HG02840 (cell line): Measurements from ENCODE around the gene USP17L17.
"Not testable (repeated sequence)": the region's sequence is repeated elsewhere in the genome, so short reads cannot be mapped to it uniquely, and the experiment has no call there.

Source experiments
- ATAC-seq: cut with Tn5 transposase; IDR thresholded peaks from one replicate; pipeline ENCODE4 v1.9.1; 2021; ENCODE audit warnings: mild to moderate bottlenecking, moderate library complexity, moderate number of reproducible peaks; ENCODE audit not compliant: unreplicated experiment, low FRiP score

The USP17L17 gene

GRCh38 chr4:9243579-9243978 lies at the start of gene USP17L17:
USP17L17 (plus strand) TSS chr4:9243879; CDS start chr4:9243879, 0 bp downstream.
- ATAC-seq, result not testable (repeated sequence)

DNA sequence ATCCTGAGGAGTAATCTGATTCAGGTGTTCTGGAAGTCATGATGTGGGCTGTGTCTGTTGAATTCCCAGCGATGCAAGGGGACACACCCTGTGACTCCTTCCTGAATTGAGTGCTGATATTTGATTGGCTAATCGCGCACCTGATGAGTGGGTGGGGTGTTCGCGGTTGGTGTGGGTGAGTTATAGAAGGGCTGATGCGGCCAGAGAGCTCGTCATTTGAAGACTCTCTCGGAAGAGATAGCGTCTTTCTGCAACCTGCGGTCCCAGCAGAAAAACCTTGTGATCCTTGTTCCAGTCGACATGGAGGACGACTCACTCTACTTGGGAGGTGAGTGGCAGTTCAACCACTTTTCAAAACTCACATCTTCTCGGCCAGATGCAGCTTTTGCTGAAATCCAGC lies 33.3 kb upstream of the USP17L17 start, which contains the start of gene USP17L10:
Gene USP17L10, plus strand, starts transcription at position 301 of the 400 bp plus-strand sequence. Its CDS starts 0 bp downstream, at position 301.
- ATAC-seq, result not testable (repeated sequence)

GRCh38 chr4:9214701-9215100 lies 29.0 kb upstream of the USP17L17 start:
- ATAC-seq, result not testable (repeated sequence)

DNA sequence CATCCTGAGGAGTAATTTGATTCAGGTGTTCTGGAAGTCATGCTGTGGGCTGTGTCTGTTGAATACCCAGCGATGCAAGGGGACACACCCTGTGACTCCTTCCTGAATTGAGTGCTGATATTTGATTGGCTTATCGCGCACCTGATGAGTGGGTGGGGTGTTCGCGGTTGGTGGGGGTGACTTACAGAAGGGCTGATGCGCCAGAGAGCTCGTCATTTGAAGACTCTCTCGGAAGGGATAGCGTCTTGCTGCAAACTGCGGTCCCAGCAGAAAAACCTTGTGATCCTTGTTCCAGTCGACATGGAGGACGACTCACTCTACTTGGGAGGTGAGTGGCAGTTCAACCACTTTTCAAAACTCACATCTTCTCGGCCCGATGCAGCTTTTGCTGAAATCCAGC lies 28.6 kb upstream of the USP17L17 start, which contains the start of gene USP17L11:
Gene USP17L11, plus strand, starts transcription at position 301 of the 400 bp plus-strand sequence. Its CDS starts 0 bp downstream, at position 301.
- not testable (repeated sequence) for ATAC-seq

GRCh38 chr4:9219852-9220251 lies 23.8 kb upstream of the USP17L17 start, which contains the start of gene USP17L12:
USP17L12 (plus strand) TSS chr4:9220152; CDS start chr4:9220152, 0 bp downstream.
- ATAC-seq, result not testable (repeated sequence)

DNA sequence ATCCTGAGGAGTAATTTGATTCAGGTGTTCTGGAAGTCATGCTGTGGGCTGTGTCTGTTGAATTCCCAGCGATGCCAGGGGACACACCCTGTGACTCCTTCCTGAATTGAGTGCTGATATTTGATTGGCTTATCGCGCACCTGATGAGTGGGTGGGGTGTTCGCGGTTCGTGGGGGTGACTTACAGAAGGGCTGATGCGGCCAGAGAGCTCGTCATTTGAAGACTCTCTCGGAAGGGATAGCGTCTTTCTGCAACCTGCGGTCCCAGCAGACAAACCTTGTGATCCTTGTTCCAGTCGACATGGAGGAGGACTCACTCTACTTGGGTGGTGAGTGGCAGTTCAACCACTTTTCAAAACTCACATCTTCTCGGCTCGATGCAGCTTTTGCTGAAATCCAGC lies 19.1 kb upstream of the USP17L17 start, which contains the start of gene USP17L13:
Gene USP17L13, plus strand, starts transcription at position 301 of the 400 bp plus-strand sequence. Its CDS starts 0 bp downstream, at position 301.
- not testable (repeated sequence) for ATAC-seq

DNA sequence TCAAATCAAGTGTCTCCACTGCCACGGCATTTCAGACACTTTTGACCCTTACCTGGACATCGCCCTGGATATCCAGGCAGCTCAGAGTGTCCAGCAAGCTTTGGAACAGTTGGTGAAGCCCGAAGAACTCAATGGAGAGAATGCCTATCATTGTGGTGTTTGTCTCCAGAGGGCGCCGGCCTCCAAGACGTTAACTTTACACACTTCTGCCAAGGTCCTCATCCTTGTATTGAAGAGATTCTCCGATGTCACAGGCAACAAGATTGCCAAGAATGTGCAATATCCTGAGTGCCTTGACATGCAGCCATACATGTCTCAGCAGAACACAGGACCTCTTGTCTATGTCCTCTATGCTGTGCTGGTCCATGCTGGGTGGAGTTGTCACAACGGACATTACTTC lies 13.4 kb upstream of the USP17L17 start:
- ATAC-seq, result not testable (repeated sequence)

GRCh38 chr4:9234085-9234484 lies 9.6 kb upstream of the USP17L17 start, which contains the start of gene USP17L15:
USP17L15 (plus strand) TSS chr4:9234385; CDS start chr4:9234385, 0 bp downstream.
- not testable (repeated sequence) for ATAC-seq

GRCh38 chr4:9238461-9238860 lies 5.2 kb upstream of the USP17L17 start:
- not testable (repeated sequence) for ATAC-seq

DNA sequence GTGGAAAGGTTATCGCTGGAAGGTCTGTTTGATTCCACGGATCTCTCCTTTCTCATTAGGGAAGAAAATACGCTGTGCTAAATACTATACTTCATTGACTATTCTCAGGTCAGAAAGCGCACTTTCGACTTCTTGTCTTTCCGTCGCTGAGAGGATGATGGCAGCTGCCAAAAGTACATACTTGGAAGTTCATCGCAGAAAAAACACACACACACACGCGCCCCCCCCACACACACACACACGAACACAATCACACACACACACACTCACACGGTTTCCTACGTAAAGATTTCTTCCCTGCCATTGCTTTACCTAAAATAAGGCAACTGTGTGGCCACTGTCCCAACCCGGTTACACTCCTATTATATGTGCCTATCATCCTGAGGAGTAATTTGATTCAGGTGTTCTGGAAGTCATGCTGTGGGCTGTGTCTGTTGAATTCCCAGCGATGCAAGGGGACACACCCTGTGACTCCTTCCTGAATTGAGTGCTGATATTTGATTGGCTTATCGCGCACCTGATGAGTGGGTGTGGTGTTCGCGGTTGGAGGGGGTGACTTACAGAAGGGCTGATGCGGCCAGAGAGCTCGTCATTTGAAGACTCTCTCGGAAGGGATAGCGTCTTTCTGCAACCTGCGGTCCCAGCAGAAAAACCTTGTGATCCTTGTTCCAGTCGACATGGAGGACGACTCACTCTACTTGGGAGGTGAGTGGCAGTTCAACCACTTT lies 4.4 kb downstream of the USP17L17 start, which contains the start of gene USP17L18:
Gene USP17L18, plus strand, starts transcription at position 678 of the 728 bp plus-strand sequence. Its CDS starts 0 bp downstream, at position 678.
- not testable (repeated sequence) for ATAC-seq

DNA sequence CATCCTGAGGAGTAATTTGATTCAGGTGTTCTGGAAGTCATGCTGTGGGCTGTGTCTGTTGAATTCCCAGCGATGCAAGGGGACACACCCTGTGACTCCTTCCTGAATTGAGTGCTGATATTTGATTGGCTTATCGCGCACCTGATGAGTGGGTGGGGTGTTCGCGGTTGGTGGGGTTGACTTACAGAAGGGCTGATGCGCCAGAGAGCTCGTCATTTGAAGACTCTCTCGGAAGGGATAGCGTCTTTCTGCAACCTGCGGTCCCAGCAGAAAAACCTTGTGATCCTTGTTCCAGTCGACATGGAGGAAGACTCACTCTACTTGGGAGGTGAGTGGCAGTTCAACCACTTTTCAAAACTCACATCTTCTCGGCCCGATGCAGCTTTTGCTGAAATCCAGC lies 9.4 kb downstream of the USP17L17 start, which contains the start of gene USP17L19:
Gene USP17L19, plus strand, starts transcription at position 301 of the 400 bp plus-strand sequence. Its CDS starts 0 bp downstream, at position 301.
- not testable (repeated sequence) for ATAC-seq

DNA sequence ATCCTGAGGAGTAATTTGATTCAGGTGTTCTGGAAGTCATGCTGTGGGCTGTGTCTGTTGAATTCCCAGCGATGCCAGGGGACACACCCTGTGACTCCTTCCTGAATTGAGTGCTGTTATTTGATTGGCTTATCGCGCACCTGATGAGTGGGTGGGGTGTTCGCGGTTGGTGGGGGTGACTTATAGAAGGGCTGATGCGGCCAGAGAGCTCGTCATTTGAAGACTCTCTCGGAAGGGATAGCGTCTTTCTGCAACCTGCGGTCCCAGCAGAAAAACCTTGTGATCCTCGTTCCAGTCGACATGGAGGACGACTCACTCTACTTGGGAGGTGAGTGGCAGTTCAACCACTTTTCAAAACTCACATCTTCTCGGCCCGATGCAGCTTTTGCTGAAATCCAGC lies 14.1 kb downstream of the USP17L17 start, which contains the start of gene USP17L20:
Gene USP17L20, plus strand, starts transcription at position 301 of the 400 bp plus-strand sequence. Its CDS starts 0 bp downstream, at position 301.
- not testable (repeated sequence) for ATAC-seq

DNA sequence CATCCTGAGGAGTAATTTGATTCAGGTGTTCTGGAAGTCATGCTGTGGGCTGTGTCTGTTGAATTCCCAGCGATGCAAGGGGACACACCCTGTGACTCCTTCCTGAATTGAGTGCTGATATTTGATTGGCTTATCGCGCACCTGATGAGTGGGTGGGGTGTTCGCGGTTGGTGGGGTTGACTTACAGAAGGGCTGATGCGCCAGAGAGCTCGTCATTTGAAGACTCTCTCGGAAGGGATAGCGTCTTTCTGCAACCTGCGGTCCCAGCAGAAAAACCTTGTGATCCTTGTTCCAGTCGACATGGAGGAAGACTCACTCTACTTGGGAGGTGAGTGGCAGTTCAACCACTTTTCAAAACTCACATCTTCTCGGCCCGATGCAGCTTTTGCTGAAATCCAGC lies 18.9 kb downstream of the USP17L17 start, which contains the start of gene USP17L21:
Gene USP17L21, plus strand, starts transcription at position 301 of the 400 bp plus-strand sequence. Its CDS starts 0 bp downstream, at position 301.
- ATAC-seq, result not testable (repeated sequence)

- not testable (repeated sequence) for ATAC-seq
These were observed 23.6 kb downstream of the USP17L17 start, which contains the start of gene USP17L22 for GRCh38 chr4:9267319-9267718. USP17L22 (plus strand) TSS chr4:9267619; CDS start chr4:9267619, 0 bp downstream.

- ATAC-seq, result not testable (repeated sequence)
These were observed 28.0 kb downstream of the USP17L17 start for GRCh38 chr4:9271719-9272118.
